22Rv1 (cell line): ENCODE data around the gene MOK.

ENCODE experiments used
- H3K27ac ChIP-seq: fragments of 450-650 bp; 2 replicates; pipeline ENCODE4 v1.5.1; 2017
- ZFX ChIP-seq: fragments of 450-650 bp; IDR thresholded peaks from 2 replicates; pipeline ENCODE4 v1.6.1; 2017; ENCODE audit warnings: antibody characterized with exemption, borderline replicate concordance
- TF ChIP-seq, protein P1 (sequence below): fragments of 450-650 bp; IDR thresholded peaks from 2 replicates; pipeline ENCODE4 v1.5.1; 2017; ENCODE audit warnings: mild to moderate bottlenecking

The MOK gene

GRCh38 chr14:102210421-102211042 is 94.4 kb downstream of the MOK start:
- H3K27ac ChIP-seq = no peak overlapping the region
- TF ChIP-seq, protein P1, sequence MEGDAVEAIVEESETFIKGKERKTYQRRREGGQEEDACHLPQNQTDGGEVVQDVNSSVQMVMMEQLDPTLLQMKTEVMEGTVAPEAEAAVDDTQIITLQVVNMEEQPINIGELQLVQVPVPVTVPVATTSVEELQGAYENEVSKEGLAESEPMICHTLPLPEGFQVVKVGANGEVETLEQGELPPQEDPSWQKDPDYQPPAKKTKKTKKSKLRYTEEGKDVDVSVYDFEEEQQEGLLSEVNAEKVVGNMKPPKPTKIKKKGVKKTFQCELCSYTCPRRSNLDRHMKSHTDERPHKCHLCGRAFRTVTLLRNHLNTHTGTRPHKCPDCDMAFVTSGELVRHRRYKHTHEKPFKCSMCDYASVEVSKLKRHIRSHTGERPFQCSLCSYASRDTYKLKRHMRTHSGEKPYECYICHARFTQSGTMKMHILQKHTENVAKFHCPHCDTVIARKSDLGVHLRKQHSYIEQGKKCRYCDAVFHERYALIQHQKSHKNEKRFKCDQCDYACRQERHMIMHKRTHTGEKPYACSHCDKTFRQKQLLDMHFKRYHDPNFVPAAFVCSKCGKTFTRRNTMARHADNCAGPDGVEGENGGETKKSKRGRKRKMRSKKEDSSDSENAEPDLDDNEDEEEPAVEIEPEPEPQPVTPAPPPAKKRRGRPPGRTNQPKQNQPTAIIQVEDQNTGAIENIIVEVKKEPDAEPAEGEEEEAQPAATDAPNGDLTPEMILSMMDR = no peak
- no peak for TF ChIP-seq ZFX

DNA sequence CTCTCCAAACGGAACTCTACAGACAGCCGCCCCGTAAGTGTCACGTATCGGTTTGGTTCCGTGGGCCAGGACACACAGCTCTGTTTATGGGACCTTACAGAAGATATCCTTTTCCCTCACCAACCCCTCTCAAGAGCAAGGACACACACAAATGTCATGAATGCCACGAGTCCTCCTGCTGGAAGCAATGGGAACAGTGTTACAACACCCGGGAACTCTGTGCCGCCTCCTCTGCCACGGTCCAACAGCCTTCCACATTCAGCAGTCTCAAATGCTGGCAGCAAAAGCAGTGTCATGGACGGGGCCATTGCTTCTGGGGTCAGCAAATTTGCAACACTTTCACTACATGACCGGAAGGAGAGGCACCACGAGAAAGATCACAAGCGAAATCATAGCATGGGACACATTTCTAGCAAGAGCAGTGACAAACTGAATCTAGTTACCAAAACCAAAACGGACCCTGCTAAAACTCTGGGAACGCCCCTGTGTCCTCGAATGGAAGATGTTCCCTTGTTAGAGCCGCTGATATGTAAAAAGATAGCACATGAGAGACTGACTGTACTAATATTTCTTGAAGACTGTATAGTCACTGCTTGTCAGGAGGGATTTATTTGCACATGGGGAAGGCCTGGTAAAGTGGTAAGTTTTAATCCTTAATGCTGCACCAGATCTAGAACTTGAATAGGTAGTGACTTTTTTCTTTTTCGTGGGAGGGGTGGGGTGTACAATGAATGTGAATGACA is 95.6 kb downstream of the MOK start:
- TF ChIP-seq ZFX = no peak
- TF ChIP-seq, protein P1 = no peak
- no peak overlapping the region for H3K27ac ChIP-seq

- no peak for TF ChIP-seq ZFX
- TF ChIP-seq, protein P1 = no peak
- no peak overlapping the region for H3K27ac ChIP-seq
Observed at GRCh38 chr14:102208741-102209140, 96.2 kb downstream of the MOK start.

- no peak overlapping the region for H3K27ac ChIP-seq
- TF ChIP-seq, protein P1 = no peak
- TF ChIP-seq ZFX = no peak
Observed at GRCh38 chr14:102207831-102208365, 97.1 kb downstream of the MOK start.

DNA sequence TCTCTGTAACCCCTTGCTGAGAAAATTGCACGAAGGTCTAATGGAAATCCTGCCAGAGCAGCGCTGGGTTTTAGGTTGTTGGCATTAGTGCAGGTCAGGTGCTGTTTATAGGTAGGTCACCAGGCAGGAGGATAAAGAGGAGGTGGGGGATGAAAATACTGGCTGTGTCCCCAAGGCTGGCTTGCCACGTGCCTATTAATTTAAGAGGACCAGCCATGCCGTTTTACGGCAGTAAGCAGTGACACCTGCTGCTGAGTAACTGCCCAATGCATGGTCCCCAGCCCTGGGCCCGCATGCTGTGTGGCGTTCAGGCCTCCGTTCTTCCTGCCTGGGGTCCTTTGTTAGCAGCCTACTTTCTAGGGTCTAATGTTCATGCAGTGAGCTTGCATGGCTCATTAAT is 98.0 kb downstream of the MOK start:
- no peak for TF ChIP-seq ZFX
- TF ChIP-seq, protein P1 = no peak

GRCh38 chr14:102205560-102205959 is 99.4 kb downstream of the MOK start:
- H3K27ac ChIP-seq = no peak overlapping the region
- TF ChIP-seq, protein P1 = no peak
- no peak for TF ChIP-seq ZFX

More for the DNA sequence above, 98.0 kb downstream of the MOK start:
- no peak overlapping the region for H3K27ac ChIP-seq

DNA sequence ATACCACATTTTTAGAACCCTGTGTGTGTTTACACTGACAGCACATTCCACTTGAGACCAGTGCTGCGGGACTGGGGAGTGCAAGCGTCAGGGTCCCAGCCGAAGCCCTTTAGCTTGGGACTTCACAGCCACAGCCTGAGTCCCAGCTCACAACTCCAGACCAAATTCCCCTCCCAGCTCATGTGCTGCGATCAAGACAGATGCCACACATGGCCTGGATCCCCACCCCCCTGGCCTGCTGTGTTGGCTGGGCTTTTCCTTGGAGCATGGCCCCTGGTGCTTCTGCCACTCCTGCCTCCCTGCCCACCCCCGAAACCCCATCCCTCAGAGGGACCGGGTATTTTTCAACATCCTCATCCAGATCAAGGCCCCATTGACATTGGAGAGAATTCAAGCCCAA is 101.6 kb downstream of the MOK start:
- TF ChIP-seq ZFX = no peak
- TF ChIP-seq, protein P1 = no peak
- H3K27ac ChIP-seq = no peak overlapping the region
